ENCODE results near the gene NUAK1.

Gene NUAK1

GRCh38 chr12:106141452-106141851 lies 2.7 kb upstream of the NUAK1 start:
- TF ChIP-seq CTCF (IDR thresholded peaks at IDR 0.05; ENCODE audit: borderline replicate concordance, insufficient read depth, low read depth, low read length): no peak
- H3K4me3 ChIP-seq (ENCODE audit: low read depth, low read length): no peak overlapping the region

DNA sequence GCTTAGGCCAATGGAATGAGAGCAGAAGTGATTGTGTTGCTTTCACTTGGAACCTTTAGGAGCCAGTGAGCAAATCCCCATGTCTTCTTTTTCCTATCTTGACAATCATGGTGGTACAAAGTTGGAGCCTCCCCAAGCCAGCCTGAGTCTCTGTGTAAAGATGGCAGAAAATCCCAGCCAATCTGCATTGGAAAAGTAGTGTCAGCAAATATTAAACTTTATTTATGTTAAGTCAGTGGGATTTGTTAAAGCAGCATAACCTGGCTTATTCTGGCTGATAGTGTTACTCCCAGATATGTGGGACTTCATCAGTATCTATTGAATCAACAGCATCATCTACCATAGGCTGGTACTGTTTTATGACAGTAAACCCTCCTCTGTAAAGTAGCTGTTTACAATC lies 2.2 kb upstream of the NUAK1 start:
- no peak for TF ChIP-seq CTCF (IDR thresholded peaks at IDR 0.05; ENCODE audit: borderline replicate concordance, insufficient read depth, low read depth, low read length)
- H3K4me3 ChIP-seq (ENCODE audit: low read depth, low read length): no peak overlapping the region

DNA sequence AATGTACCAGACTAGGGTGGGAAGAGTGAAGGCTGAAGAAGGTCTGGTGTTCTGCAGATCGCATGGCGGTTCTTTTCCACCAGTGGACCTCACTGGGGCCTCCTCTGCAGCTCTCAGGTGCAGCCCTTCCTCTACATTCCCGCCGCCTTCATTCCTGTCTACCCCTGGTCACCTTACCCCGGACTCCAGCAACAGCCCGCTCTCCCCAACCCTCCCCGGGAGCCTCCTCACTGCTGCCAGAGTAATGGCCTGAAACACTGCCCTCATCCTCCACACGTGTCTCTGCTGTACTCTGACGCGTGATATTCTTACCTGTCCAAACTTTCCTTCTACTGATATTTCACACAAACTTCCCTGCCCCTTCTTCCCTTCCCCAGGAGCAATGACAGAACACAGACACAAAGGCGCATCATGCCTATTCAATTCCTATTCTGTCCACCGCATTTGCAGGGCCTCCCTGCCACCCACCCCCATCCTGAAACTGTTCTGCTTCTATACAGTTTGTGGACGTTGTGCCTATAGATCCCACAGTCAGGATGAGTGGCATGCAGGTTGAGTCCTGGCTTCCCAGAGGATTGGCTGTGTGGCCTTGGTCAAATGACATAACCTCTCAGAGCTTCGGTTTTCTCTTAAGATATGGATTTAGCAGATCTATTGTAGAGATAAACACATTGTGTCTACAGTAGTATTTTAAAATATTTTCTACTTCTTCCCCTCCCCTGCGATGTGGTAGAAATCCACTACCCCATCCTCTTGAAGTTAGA lies 1.7 kb upstream of the NUAK1 start:
- TF ChIP-seq CTCF (IDR thresholded peaks at IDR 0.05; ENCODE audit: borderline replicate concordance, insufficient read depth, low read depth, low read length): no peak
- no peak overlapping the region for H3K4me3 ChIP-seq (ENCODE audit: low read depth, low read length)

- no peak overlapping the region for H3K4me3 ChIP-seq (ENCODE audit: low read depth, low read length)
- no peak for TF ChIP-seq CTCF (IDR thresholded peaks at IDR 0.05; ENCODE audit: borderline replicate concordance, insufficient read depth, low read depth, low read length)
These were observed 843 bp upstream of the NUAK1 start for GRCh38 chr12:106139422-106140171.

- H3K4me3 ChIP-seq (ENCODE audit: low read depth, low read length): no peak overlapping the region
- no peak for TF ChIP-seq CTCF (IDR thresholded peaks at IDR 0.05; ENCODE audit: borderline replicate concordance, insufficient read depth, low read depth, low read length)
These were observed 459 bp downstream of the NUAK1 start for GRCh38 chr12:106138357-106138632.

- no peak overlapping the region for H3K4me3 ChIP-seq (ENCODE audit: low read depth, low read length)
- TF ChIP-seq CTCF (IDR thresholded peaks at IDR 0.05; ENCODE audit: borderline replicate concordance, insufficient read depth, low read depth, low read length): no peak
These were observed 1.0 kb downstream of the NUAK1 start for GRCh38 chr12:106137530-106138356.
